CD14-positive monocyte (primary cell): ENCODE measurements around the gene SYMPK. TPM values are rescaled to one million over a fixed set of nuclear protein-coding genes. Genes with fewer than 3 reads are reported as not detected.

Experiments used
- DNase-seq, 3 donors: peaks; one replicate each; pipeline ENCODE4 v3.0.0-alpha.2; 2011 to 2022
- H2AFZ ChIP-seq: 2 replicates; pipeline ENCODE4 v1.6.0; 2012; ENCODE audit warnings: mild to moderate bottlenecking, low read depth, low read length, inconsistent platforms; ENCODE audit not compliant: insufficient read depth, poor library complexity, severe bottlenecking
- H3K27ac ChIP-seq, 2 donors: 1 replicate in 1 of 2; 2 replicates in 1 of 2; pipeline ENCODE4 v1.5.1; 2012 to 2013; ENCODE audit warnings: low read length in 2 of 2, control low read depth in 1 of 2, inconsistent platforms in 1 of 2, low read depth in 1 of 2, mild to moderate bottlenecking in 1 of 2
- H3K27me3 ChIP-seq, 2 donors: one replicate each; pipeline versions ENCODE4 v1.6.0 to v1.6.1; 2011 to 2013; ENCODE audit warnings: low read length in 2 of 2; ENCODE audit not compliant: control insufficient read depth in 2 of 2, insufficient read depth in 2 of 2
- H3K36me3 ChIP-seq, 2 donors: replicated peaks in 1 of 2; 1 replicate in 1 of 2; 2 replicates in 1 of 2; pipeline versions ENCODE4 v1.5.1 to v1.6.1; 2012 to 2013; ENCODE audit warnings: low read length in 2 of 2, control low read depth in 1 of 2, inconsistent platforms in 1 of 2, mild to moderate bottlenecking in 1 of 2; ENCODE audit not compliant: insufficient read depth in 2 of 2, control insufficient read depth in 1 of 2
- H3K4me1 ChIP-seq, 2 donors: 1 replicate in 1 of 2; 2 replicates in 1 of 2; pipeline versions ENCODE4 v1.5.1 to v1.6.1; 2012 to 2013; ENCODE audit warnings: low read length in 2 of 2, control low read depth in 1 of 2, inconsistent platforms in 1 of 2, mild to moderate bottlenecking in 1 of 2, moderate library complexity in 1 of 2; ENCODE audit not compliant: insufficient read depth in 2 of 2, control insufficient read depth in 1 of 2
- H3K4me2 ChIP-seq: replicated peaks from 2 replicates; pipeline ENCODE3; 2012; ENCODE audit warnings: low read length, moderate library complexity, mild to moderate bottlenecking; ENCODE audit not compliant: poor library complexity, severe bottlenecking; ENCODE audit errors: extremely low read depth
- H3K4me3 ChIP-seq, 3 experiments: fragments of 200-600 bp in 1 of 3; sonication (generic) in 1 of 3; replicated peaks in 1 of 3; 1 replicate in 2 of 3; 2 replicates in 1 of 3; pipeline ENCODE4 v1.5.1; 2011 to 2013; ENCODE audit warnings: low read length in 3 of 3, mild to moderate bottlenecking in 3 of 3, control low read depth in 2 of 3, low read depth in 2 of 3, inconsistent platforms in 1 of 3, moderate library complexity in 1 of 3
- H3K79me2 ChIP-seq: 2 replicates; pipeline ENCODE4 v1.6.0; 2012; ENCODE audit warnings: mild to moderate bottlenecking, control low read depth, inconsistent platforms, low read length, moderate library complexity; ENCODE audit not compliant: insufficient read depth
- H3K9ac ChIP-seq: 2 replicates; pipeline ENCODE4 v1.6.0; 2017; ENCODE audit warnings: low read length, mild to moderate bottlenecking; ENCODE audit not compliant: insufficient read depth, poor library complexity, severe bottlenecking
- H3K9me3 ChIP-seq, 2 donors: replicated peaks in 1 of 2; 1 replicate in 1 of 2; 2 replicates in 1 of 2; pipeline versions ENCODE4 v1.5.1 to v1.6.1; 2012 to 2013; ENCODE audit warnings: low read length in 2 of 2, control low read depth in 1 of 2; ENCODE audit not compliant: control insufficient read depth in 1 of 2, insufficient read depth in 1 of 2
- H4K20me1 ChIP-seq: 2 replicates; pipeline ENCODE4 v1.6.0; 2012; ENCODE audit warnings: mild to moderate bottlenecking, low read length, control low read depth, moderate library complexity; ENCODE audit not compliant: insufficient read depth
- H3K27ac Mint-ChIP-seq, 7 donors: one replicate each; pipeline ENCODE4 v1.8.0; 2020; ENCODE audit warnings: mild to moderate bottlenecking in 7 of 7, mixed read lengths in 7 of 7, moderate library complexity in 6 of 7, inconsistent platforms in 2 of 7
- H3K27me3 Mint-ChIP-seq, 3 donors: one replicate each; pipeline ENCODE4 v1.8.0; 2021 to 2022; ENCODE audit warnings: low read depth in 3 of 3, mild to moderate bottlenecking in 3 of 3, mixed read lengths in 3 of 3, moderate library complexity in 3 of 3, inconsistent platforms in 1 of 3
- H3K36me3 Mint-ChIP-seq, 2 donors: one replicate each; pipeline ENCODE4 v1.8.0; 2020; ENCODE audit warnings: mixed read lengths in 2 of 2, inconsistent platforms in 1 of 2, mild to moderate bottlenecking in 1 of 2
- H3K4me1 Mint-ChIP-seq: one replicate; pipeline ENCODE4 v1.8.0; 2020; ENCODE audit warnings: mild to moderate bottlenecking, mixed read lengths
- H3K4me3 Mint-ChIP-seq, 2 donors: one replicate each; pipeline ENCODE4 v1.8.0; 2020; ENCODE audit warnings: mild to moderate bottlenecking in 2 of 2, mixed read lengths in 2 of 2, moderate library complexity in 1 of 2
- H3K9me3 Mint-ChIP-seq, 7 donors: one replicate each; pipeline ENCODE4 v1.8.0; 2020 to 2022; ENCODE audit warnings: mixed read lengths in 7 of 7, mild to moderate bottlenecking in 6 of 7, moderate library complexity in 6 of 7, inconsistent platforms in 2 of 7
- WGBS: methylation state at CpG from one replicate; pipeline ENCODE4 v1.1.5; 2013; ENCODE audit warnings: missing lambda C conversion rate; ENCODE audit not compliant: insufficient coverage; 5-methylcytosine and 5-hydroxymethylcytosine counted together
- intact Hi-C, 2 donors: fragments of 100-400 bp; cut with micrococcal nuclease; formaldehyde crosslinking; loops; one replicate each; pipeline versions ENCODE4 v1.15.0 to v1.15.1; 2023
- polyA plus RNA-seq, 3 donors: library from polyadenylated mRNA; depleted of rRNA in 1 of 3; unstranded in 2 of 3; stranded (reverse) in 1 of 3; fragments of 300-500 nt in 2 of 3; fragments of >200 nt in 1 of 3; fragmentation: Illumina TruSeq in 2 of 3; gene quantifications; 1 replicate in 2 of 3; 2 replicates in 1 of 3; pipeline ENCODE4 v1.2.3, GENCODE V29; 2012 to 2021
- TF ChIP-seq, protein P1 (sequence below): fragments of 200-600 bp; IDR thresholded peaks from one replicate; pipeline ENCODE4 v1.8.0; 2022; ENCODE audit warnings: antibody characterized with exemption, mild to moderate bottlenecking

SYMPK gene
- polyA plus RNA-seq, 3 donors: 5.6 to 96.1 (median 15.7) TPM

DNA sequence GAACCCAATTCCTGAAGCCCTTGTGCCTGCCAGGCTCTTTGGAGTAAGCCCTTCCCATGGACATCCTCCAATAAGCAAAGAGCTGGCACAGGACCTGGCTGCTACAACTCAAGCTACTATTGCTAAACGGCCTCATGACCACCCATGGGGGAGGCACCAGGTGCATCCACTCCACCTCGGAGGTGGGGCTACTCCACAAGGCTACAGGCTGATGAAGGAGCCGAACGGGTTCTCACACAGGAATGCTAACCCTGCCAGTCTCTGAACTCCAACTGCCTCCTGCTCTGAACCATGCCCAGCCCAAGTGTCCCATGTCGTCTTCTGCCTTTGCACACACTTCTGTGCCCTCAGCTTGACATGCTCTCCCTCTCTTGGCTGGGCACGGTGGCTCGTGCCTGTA is 10.0 kb downstream of the SYMPK start:
- Mint-ChIP-seq H3K4me3 (no peak overlapping the region), H3K4me1 (no peaks in the 10 kb centered on the region), H3K27me3 (peaks cover 0 to 3% (median 0%) of the 10 kb centered on the region in 3 donors), H3K36me3 (peaks cover 65 to 91% of the 10 kb centered on the region in 2 donors), H3K9me3 (no peaks in the 10 kb centered on the region), H3K27ac (peak overlapping the region in 1 of 7 donors; percentile 51)
- peaks cover 74% of the 10 kb centered on the region for H4K20me1 ChIP-seq
- H3K79me2 ChIP-seq: peaks cover 23% of the 10 kb centered on the region
- H3K9me3 ChIP-seq: no peaks in the 10 kb centered on the region
- TF ChIP-seq, protein P1, sequence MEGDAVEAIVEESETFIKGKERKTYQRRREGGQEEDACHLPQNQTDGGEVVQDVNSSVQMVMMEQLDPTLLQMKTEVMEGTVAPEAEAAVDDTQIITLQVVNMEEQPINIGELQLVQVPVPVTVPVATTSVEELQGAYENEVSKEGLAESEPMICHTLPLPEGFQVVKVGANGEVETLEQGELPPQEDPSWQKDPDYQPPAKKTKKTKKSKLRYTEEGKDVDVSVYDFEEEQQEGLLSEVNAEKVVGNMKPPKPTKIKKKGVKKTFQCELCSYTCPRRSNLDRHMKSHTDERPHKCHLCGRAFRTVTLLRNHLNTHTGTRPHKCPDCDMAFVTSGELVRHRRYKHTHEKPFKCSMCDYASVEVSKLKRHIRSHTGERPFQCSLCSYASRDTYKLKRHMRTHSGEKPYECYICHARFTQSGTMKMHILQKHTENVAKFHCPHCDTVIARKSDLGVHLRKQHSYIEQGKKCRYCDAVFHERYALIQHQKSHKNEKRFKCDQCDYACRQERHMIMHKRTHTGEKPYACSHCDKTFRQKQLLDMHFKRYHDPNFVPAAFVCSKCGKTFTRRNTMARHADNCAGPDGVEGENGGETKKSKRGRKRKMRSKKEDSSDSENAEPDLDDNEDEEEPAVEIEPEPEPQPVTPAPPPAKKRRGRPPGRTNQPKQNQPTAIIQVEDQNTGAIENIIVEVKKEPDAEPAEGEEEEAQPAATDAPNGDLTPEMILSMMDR: no peak
- H3K36me3 ChIP-seq: peaks cover 72 to 93% of the 10 kb centered on the region in 2 donors
- no peak overlapping the region for H3K4me3 ChIP-seq
- no peaks in the 10 kb centered on the region for H3K4me1 ChIP-seq
- H3K9ac ChIP-seq: no peak overlapping the region
- intact Hi-C loops: no loop called here
- no peak overlapping the region for H2AFZ ChIP-seq
- H3K27me3 ChIP-seq: no peaks in the 10 kb centered on the region
- no peak overlapping the region for H3K27ac ChIP-seq
- WGBS: 97% methylated on average over 6 of the region's 7 CpGs
- no peak overlapping the region for H3K4me2 ChIP-seq
- DNase-seq: no peak

DNA sequence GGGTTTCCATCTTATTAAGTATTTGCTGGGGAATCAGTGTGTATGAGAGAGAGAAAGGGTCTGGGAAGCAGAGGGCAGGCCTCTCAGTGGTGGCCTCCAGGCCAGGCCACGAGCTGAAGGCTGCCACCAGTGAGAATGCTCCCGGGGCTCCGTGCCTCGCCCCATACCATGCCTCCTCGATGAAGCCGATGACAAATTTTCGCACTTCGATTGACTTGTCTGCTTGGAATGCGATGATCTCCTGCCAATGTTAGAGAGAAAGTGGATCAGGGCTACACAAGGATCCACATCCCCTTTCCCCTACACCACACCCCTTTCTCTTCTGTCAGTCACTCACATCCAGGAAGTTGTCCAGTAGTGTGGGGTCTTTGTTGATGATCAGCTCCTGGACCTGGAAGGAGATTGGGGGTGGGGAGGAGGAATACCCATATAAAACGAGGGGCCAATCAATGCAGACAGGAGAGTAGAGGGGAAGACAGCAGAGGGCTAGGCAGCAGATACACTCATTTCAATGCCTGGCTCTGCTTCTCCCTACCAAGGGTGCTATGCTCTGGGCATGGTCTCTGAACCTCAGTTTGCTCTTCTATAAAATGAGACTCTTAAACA is 10.7 kb downstream of the SYMPK start:
- TF ChIP-seq, protein P1: no peak
- no peaks in the 10 kb centered on the region for H3K9me3 Mint-ChIP-seq
- Histone ChIP-seq H3K9ac (no peak overlapping the region), H3K4me2 (no peak overlapping the region), H4K20me1 (peaks cover 76% of the 10 kb centered on the region), H3K4me3 (no peak overlapping the region), H3K27ac (no peak overlapping the region), H3K9me3 (no peaks in the 10 kb centered on the region), H3K36me3 (peaks cover 78 to 98% of the 10 kb centered on the region in 2 donors), H2AFZ (no peak overlapping the region), H3K27me3 (no peaks in the 10 kb centered on the region), H3K79me2 (peaks cover 20% of the 10 kb centered on the region), H3K4me1 (no peaks in the 10 kb centered on the region)
- peaks cover 0 to 3% (median 0%) of the 10 kb centered on the region in 3 donors for H3K27me3 Mint-ChIP-seq
- intact Hi-C loops: no loop called here
- H3K36me3 Mint-ChIP-seq: peaks cover 72 to 94% of the 10 kb centered on the region in 2 donors
- H3K27ac Mint-ChIP-seq: peak overlapping the region in 2 of 7 donors; percentile 2 to 79
- H3K4me3 Mint-ChIP-seq: no peak overlapping the region
- 100% methylated on average over 5 of the region's 10 CpGs for WGBS
- no peak for DNase-seq
- H3K4me1 Mint-ChIP-seq: no peaks in the 10 kb centered on the region
